H9 (cell line): ENCODE results near the gene CYP19A1. TPM values are rescaled to one million over a fixed set of nuclear protein-coding genes. Genes with fewer than 3 reads are reported as not detected.

Experiments used
- DNase-seq: peaks from one replicate; pipeline ENCODE4 v3.0.0-alpha.2; 2017
- H2AFZ ChIP-seq: one replicate; pipeline ENCODE4 v1.6.1; 2013; ENCODE audit warnings: mild to moderate bottlenecking, low read length, control low read depth, moderate library complexity
- H2AK5ac ChIP-seq: 2 replicates; pipeline ENCODE4 v1.6.1; 2013; ENCODE audit warnings: low read length, control low read depth, mixed read lengths; ENCODE audit not compliant: insufficient read length
- H2BK120ac ChIP-seq: one replicate; pipeline ENCODE4 v1.6.1; 2013; ENCODE audit warnings: low read depth, mild to moderate bottlenecking, low read length, control low read depth, inconsistent platforms; ENCODE audit not compliant: poor library complexity, severe bottlenecking
- H2BK12ac ChIP-seq: 2 replicates; pipeline ENCODE4 v1.6.1; 2013; ENCODE audit warnings: low read length, control low read depth, mixed read lengths, low read depth; ENCODE audit not compliant: insufficient read length
- H2BK15ac ChIP-seq: 2 replicates; pipeline ENCODE4 v1.6.1; 2013; ENCODE audit warnings: low read depth, low read length, control low read depth
- H2BK20ac ChIP-seq: one replicate; pipeline ENCODE4 v1.6.1; 2013; ENCODE audit warnings: low read depth, mild to moderate bottlenecking, low read length, control low read depth, inconsistent platforms; ENCODE audit not compliant: poor library complexity, severe bottlenecking
- H2BK5ac ChIP-seq: 2 replicates; pipeline ENCODE4 v1.6.1; 2013; ENCODE audit warnings: low read length, control low read depth, mixed read lengths; ENCODE audit not compliant: insufficient read length
- H3K14ac ChIP-seq: 2 replicates; pipeline ENCODE4 v1.6.1; 2013; ENCODE audit warnings: low read length, control low read depth; ENCODE audit not compliant: insufficient read depth
- H3K18ac ChIP-seq: 2 replicates; pipeline ENCODE4 v1.6.1; 2013; ENCODE audit warnings: low read depth, mild to moderate bottlenecking, mixed read lengths, low read length, control low read depth; ENCODE audit not compliant: insufficient read length
- H3K23ac ChIP-seq: 2 replicates; pipeline ENCODE4 v1.6.1; 2013; ENCODE audit warnings: low read length, control low read depth, mixed read lengths, low read depth; ENCODE audit not compliant: insufficient read length
- H3K23me2 ChIP-seq: 2 replicates; pipeline ENCODE4 v1.6.1; 2013; ENCODE audit warnings: low read depth, mild to moderate bottlenecking, mixed read lengths, low read length, control low read depth; ENCODE audit not compliant: insufficient read length, poor library complexity, severe bottlenecking
- H3K27ac ChIP-seq: 2 replicates; pipeline ENCODE4 v1.5.1; 2013; ENCODE audit warnings: low read length, control low read depth, mixed read lengths, low read depth; ENCODE audit not compliant: insufficient read length
- H3K27me3 ChIP-seq: 2 replicates; pipeline ENCODE4 v1.6.1; 2013; ENCODE audit warnings: low read length, control low read depth, inconsistent platforms; ENCODE audit not compliant: insufficient read depth
- H3K4ac ChIP-seq: 2 replicates; pipeline ENCODE4 v1.6.1; 2013; ENCODE audit warnings: low read depth, mild to moderate bottlenecking, control low read depth, inconsistent platforms, low read length, moderate library complexity
- H3K4me1 ChIP-seq: 2 replicates; pipeline ENCODE4 v1.6.1; 2013; ENCODE audit warnings: low read length, control low read depth, inconsistent platforms; ENCODE audit not compliant: insufficient read depth
- H3K4me2 ChIP-seq: 2 replicates; pipeline ENCODE4 v1.6.1; 2013; ENCODE audit warnings: low read length, control low read depth, mixed read lengths; ENCODE audit not compliant: insufficient read length, insufficient read depth
- H3K56ac ChIP-seq: 2 replicates; pipeline ENCODE4 v1.6.1; 2013; ENCODE audit warnings: low read depth, mild to moderate bottlenecking, mixed read lengths, low read length, control low read depth; ENCODE audit not compliant: insufficient read length
- H3K79me1 ChIP-seq: 2 replicates; pipeline ENCODE4 v1.6.1; 2013; ENCODE audit warnings: low read depth, mild to moderate bottlenecking, moderate library complexity, low read length, control low read depth, inconsistent platforms; ENCODE audit not compliant: insufficient read depth, poor library complexity, severe bottlenecking
- H3K79me2 ChIP-seq: 2 replicates; pipeline ENCODE4 v1.6.1; 2013; ENCODE audit warnings: low read length, control low read depth, inconsistent platforms; ENCODE audit not compliant: insufficient read depth
- H3K9ac ChIP-seq: 2 replicates; pipeline ENCODE4 v1.6.1; 2013; ENCODE audit warnings: low read length, control low read depth, mixed read lengths; ENCODE audit not compliant: insufficient read length; ENCODE audit errors: extremely low read depth
- H3K9me3 ChIP-seq: one replicate; pipeline ENCODE4 v1.6.1; 2013; ENCODE audit warnings: low read depth, low read length, inconsistent platforms; ENCODE audit not compliant: control insufficient read depth
- H3T11ph ChIP-seq: one replicate; pipeline ENCODE4 v1.6.1; 2013; ENCODE audit warnings: mild to moderate bottlenecking, low read length, control low read depth, inconsistent platforms
- H4K20me1 ChIP-seq: one replicate; pipeline ENCODE4 v1.6.1; 2013; ENCODE audit not compliant: control insufficient read depth, insufficient read length, insufficient read depth
- H4K5ac ChIP-seq: 2 replicates; pipeline ENCODE4 v1.6.1; 2013; ENCODE audit warnings: low read depth, mild to moderate bottlenecking, mixed read lengths, low read length, control low read depth; ENCODE audit not compliant: insufficient read length
- H4K8ac ChIP-seq: replicated peaks from 2 replicates; pipeline ENCODE4 v1.6.1; 2013; ENCODE audit warnings: low read length, control low read depth, mixed read lengths, low read depth; ENCODE audit not compliant: insufficient read length
- H4K91ac ChIP-seq: 2 replicates; pipeline ENCODE4 v1.6.1; 2013; ENCODE audit warnings: low read depth, mild to moderate bottlenecking, moderate library complexity, mixed read lengths, low read length, control low read depth; ENCODE audit not compliant: insufficient read length
- H3K27ac Mint-ChIP-seq, 3 experiments: 2 replicates in 2 of 3; 3 replicates in 1 of 3; pipeline ENCODE4 v1.8.0; 2020 to 2021; ENCODE audit warnings: mixed read lengths in 3 of 3, mild to moderate bottlenecking in 1 of 3, moderate library complexity in 1 of 3
- H3K27me3 Mint-ChIP-seq: 2 replicates; pipeline ENCODE4 v1.8.0; 2021; ENCODE audit warnings: low read depth, mild to moderate bottlenecking, moderate library complexity, mixed read lengths
- H3K36me3 Mint-ChIP-seq, 3 experiments: 2 replicates in 2 of 3; 3 replicates in 1 of 3; pipeline ENCODE4 v1.8.0; 2020 to 2021; ENCODE audit warnings: low read depth in 3 of 3, mixed read lengths in 3 of 3; ENCODE audit not compliant: insufficient read depth in 1 of 3
- H3K4me1 Mint-ChIP-seq, 2 experiments: 2 replicates each; pipeline ENCODE4 v1.8.0; 2020; ENCODE audit warnings: mixed read lengths in 2 of 2
- H3K4me3 Mint-ChIP-seq, 2 experiments: 2 replicates in 1 of 2; 3 replicates in 1 of 2; pipeline ENCODE4 v1.8.0; 2020 to 2021; ENCODE audit warnings: mild to moderate bottlenecking in 2 of 2, mixed read lengths in 2 of 2, moderate library complexity in 1 of 2
- H3K9me3 Mint-ChIP-seq, 2 experiments: 2 replicates in 1 of 2; 3 replicates in 1 of 2; pipeline ENCODE4 v1.8.0; 2020; ENCODE audit warnings: mild to moderate bottlenecking in 2 of 2, mixed read lengths in 2 of 2, moderate library complexity in 1 of 2
- CTCF ChIP-seq: fragments of 200-600 bp; sonication (generic); conservative IDR thresholded peaks from 3 replicates; pipeline ENCODE4 v1.8.0; 2021; ENCODE audit warnings: antibody characterized with exemption, mild to moderate bottlenecking
- WGBS: extraction: QIAGEN DNeasy Blood & Tissue Kit; methylation state at CpG from one replicate; pipeline ENCODE4 v1.1.7; 2013; ENCODE audit warnings: missing lambda C conversion rate, low lambda C conversion rate, mixed read lengths; ENCODE audit not compliant: insufficient read length; ENCODE audit errors: extremely low coverage; 5-methylcytosine and 5-hydroxymethylcytosine counted together
- total RNA-seq: library from RNA; stranded (reverse); gene quantifications from 2 replicates; pipeline ENCODE4 v1.2.1, GENCODE V29; 2021

Gene CYP19A1
- total RNA-seq, 1 experiment from 2014 or later, result not detected

DNA sequence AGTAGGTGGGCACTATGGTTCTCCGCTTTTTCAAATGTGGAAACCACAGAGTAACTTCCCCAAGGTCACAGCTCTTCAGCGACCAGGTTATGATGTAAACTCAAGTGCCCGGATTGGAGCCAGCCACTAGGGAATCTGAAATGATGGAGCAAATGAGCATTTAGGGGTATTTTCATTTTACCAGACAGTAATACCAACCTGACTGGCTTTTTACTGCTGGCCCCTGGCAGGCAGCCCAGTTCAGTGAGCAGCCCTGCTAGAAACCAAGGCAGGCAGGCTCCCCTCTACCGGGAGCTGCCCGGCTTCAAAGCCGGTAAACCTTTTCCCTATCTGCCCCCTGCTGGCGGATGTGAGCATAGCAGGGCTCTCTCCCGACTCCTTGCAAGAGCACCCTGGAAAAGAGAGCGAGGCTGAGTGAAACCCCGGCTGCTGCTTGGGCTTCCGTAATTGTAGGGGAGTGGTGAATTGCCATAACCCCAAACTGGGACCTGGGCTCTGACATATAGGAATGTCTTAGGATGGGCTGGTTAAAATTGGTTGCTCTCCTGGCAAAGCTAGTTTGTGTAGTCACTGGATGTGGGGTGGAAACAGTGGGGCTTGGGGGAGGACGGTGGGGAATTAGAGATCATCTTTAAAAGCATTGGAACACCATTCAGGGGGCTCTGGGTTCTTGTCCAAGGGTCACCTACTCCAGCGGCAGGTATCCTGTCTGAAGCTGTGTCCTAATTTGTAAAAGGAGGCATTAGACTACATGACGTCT, 145.7 kb downstream of the CYP19A1 start:
- no CpG with 5 or more reads among the region's 14 CpGs for WGBS
- no peaks in the 10 kb centered on the region; the same call in 1 of the 2 replicates for H3K4me1 ChIP-seq

More for the DNA sequence above, 145.7 kb downstream of the CYP19A1 start:
- H2AFZ ChIP-seq, result no peak overlapping the region
- H3K9ac ChIP-seq, result no peak overlapping the region
- no peak overlapping the region for H2BK15ac ChIP-seq
- H3K9me3 Mint-ChIP-seq, result no peaks in the 10 kb centered on the region
- H2BK20ac ChIP-seq, result no peak overlapping the region
- H3K36me3 Mint-ChIP-seq, result no peaks in the 10 kb centered on the region
- no peak overlapping the region; a peak in 1 of 5 replicates for H3K4me3 Mint-ChIP-seq
- no peaks in the 10 kb centered on the region for H3K79me2 ChIP-seq
- no peak overlapping the region for H3T11ph ChIP-seq
- no peak overlapping the region for H3K14ac ChIP-seq
- no peak overlapping the region; a peak in 1 of 7 replicates for H3K27ac Mint-ChIP-seq
- peak; percentile 90 for TF ChIP-seq CTCF
- H3K23me2 ChIP-seq, result no peaks in the 10 kb centered on the region
- no peak overlapping the region for H3K27ac ChIP-seq
- H3K56ac ChIP-seq, result no peak overlapping the region
- no peak overlapping the region for H2BK120ac ChIP-seq
- H2BK5ac ChIP-seq, result no peak overlapping the region
- H4K5ac ChIP-seq, result no peak overlapping the region
- H3K23ac ChIP-seq, result no peak overlapping the region
- H3K4me2 ChIP-seq, result no peak overlapping the region
- H3K4me1 Mint-ChIP-seq, result peaks cover 10 to 11% of the 10 kb centered on the region in 2 experiments; a peak in 3 of 4 replicates
- H3K79me1 ChIP-seq, result no peaks in the 10 kb centered on the region
- peaks cover 10% of the 10 kb centered on the region for H3K27me3 Mint-ChIP-seq
- H4K8ac ChIP-seq, result no peak overlapping the region
- DNase-seq, result peak; percentile 90
- no peak overlapping the region for H2AK5ac ChIP-seq
- no peak overlapping the region for H2BK12ac ChIP-seq
- H3K9me3 ChIP-seq, result no peaks in the 10 kb centered on the region
- H3K27me3 ChIP-seq, result no peaks in the 10 kb centered on the region
- no peak overlapping the region for H4K91ac ChIP-seq
- no peaks in the 10 kb centered on the region for H4K20me1 ChIP-seq
- H3K18ac ChIP-seq, result no peak overlapping the region
- H3K4ac ChIP-seq, result no peak overlapping the region
